GM18868 (cell line): ENCODE results near the gene MAGI3.
"Not testable (repeated sequence)": the region's sequence is repeated elsewhere in the genome, so short reads cannot be mapped to it uniquely, and the experiment has no call there.

ENCODE experiments used
- ATAC-seq: cut with Tn5 transposase; IDR thresholded peaks from one replicate; pipeline ENCODE4 v1.9.1; 2021; ENCODE audit warnings: mild to moderate bottlenecking, moderate library complexity; ENCODE audit not compliant: unreplicated experiment

Gene MAGI3

DNA sequence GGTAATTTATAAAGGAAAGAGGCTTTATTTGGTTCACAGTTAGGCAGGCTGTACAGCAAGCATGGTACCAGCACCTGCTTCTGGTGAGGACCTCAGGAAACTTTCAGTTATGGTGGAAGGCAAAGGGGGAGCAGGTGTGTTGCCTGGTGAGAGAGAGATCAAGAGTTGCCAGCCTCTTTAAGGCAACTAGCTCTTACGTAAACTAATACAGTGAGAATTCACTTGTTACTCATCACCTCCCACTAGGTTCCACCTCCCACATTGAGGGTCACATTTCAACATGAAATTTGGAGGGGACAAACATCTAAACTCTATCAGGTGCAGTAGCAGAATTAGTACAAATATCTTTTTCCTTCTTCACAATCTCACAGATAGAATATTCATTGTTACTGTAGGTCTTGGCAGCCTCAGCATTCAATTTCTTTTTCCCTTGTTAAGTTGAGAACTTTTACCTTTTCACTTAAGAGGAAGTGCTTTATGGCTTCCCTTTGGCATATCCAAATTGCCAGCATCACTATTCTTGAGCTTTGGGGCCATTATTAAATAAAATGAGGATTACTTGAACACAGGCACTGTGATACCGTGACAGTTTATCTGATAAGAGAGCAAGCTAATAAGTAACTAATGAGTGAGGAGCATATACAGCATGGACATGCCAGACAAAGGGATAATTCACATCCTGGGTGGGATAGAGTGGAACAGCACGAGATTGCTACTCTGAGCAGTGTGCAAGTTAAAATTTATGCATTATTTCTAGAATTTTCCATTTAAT lies 48.4 kb downstream of the MAGI3 start:
- no peak for ATAC-seq

DNA sequence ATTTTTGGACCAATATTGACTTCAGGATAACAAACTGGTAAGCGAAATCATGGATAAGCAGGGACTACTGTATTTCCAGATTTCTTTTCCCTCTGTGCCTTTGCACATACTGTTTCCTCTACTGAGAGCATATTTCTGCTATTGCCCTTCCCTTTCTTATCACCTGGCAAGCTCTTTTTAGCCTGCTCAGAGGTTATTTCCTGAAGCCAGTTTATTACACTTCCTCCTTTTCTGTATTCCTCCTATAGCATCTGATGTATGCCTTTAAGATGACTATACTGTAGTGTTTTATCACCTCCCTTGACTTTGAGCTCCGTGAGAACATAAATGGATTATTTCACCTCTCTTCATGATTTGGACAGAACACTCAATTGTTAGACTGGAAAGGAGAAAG lies 49.0 kb downstream of the MAGI3 start:
- ATAC-seq: no peak

DNA sequence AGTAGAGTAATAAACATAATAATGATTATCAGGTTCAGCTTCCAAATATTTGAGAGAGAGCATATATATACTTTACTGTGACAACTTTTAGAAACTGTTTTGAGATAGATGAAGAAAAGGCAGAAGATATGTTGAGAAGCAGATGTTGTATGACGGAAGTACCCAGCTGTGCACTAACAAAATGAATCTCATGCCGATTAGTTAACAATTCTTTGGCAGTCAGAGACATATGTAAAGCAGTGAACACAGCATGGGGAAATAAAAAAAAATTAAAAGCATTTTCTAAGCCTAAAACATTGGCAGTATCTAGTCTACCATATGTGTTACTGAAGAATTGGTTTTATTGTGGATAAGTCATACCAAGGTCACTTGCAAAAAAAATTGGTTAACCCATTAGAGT lies 51.8 kb downstream of the MAGI3 start:
- ATAC-seq: no peak

DNA sequence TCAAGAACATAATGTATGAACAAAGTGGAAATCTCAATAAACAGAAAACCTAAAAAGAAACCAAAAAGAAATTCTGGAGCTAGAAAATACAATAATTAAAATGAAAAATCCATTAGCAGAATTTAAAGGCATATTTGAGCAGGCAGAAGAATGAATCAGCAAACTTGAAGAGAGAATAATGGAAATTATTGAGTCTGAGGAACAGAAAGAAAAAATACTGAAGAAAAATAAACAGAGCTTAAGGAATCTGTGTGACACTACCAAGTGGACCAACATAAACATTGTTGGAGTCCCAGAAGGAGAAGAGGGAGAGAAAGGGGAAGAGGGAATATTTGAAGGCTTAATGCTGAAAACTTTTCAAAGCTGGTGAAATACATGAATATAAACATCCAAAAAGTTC lies 54.5 kb downstream of the MAGI3 start:
- no peak for ATAC-seq

GRCh38 chr1:113451710-113452109 lies 61.4 kb downstream of the MAGI3 start:
- ATAC-seq: no peak

- ATAC-seq: no peak
Observed at GRCh38 chr1:113452921-113453770, 62.8 kb downstream of the MAGI3 start.

- no peak for ATAC-seq
Observed at GRCh38 chr1:113453771-113454083, 63.4 kb downstream of the MAGI3 start.

DNA sequence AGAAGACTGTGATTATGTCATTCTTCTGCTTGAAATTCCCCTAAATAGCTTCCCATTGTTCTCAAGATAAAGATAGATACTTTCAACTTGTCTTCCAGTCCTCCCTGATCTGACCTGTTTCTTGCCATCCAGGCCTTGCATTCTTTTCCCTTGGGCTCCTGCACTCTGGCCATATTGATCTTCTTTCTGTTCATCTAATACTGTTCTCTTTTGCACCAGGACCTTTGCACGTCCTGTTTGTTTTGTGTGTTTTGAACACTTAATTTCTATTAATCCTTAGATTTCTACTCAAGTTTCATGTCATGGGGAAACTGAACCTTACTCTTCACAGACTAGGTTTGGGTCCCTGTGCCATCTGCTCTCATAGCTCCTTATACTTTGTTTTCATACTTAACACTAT lies 65.1 kb downstream of the MAGI3 start:
- no peak for ATAC-seq

- no peak for ATAC-seq
Observed at GRCh38 chr1:113456967-113457366, 66.7 kb downstream of the MAGI3 start.

DNA sequence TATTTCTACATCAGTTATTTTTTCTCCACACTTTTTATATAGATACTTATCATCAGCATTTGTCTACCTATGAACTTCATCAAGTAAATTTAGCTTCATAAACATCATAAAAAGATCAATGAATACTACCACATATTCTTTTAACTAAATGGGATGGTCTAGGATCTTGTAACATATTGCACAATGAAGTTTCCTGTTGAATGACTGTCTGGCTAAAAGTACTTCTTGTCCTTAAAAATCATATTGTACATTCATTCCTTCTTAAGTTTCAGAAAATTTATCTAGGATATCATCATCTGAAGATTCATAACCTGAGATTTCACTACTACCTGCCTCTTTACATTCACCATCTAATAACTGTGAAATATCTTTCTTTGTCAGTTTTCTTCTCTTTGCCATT lies 69.0 kb downstream of the MAGI3 start:
- ATAC-seq: no peak

GRCh38 chr1:113467991-113468390 lies 77.7 kb downstream of the MAGI3 start:
- no peak for ATAC-seq

GRCh38 chr1:113478427-113479195 lies 88.3 kb downstream of the MAGI3 start:
- not testable (repeated sequence) for ATAC-seq

- ATAC-seq: no peak
Observed at GRCh38 chr1:113479713-113480676, 89.7 kb downstream of the MAGI3 start.

- not testable (repeated sequence) for ATAC-seq
Observed at GRCh38 chr1:113485131-113485530, 94.8 kb downstream of the MAGI3 start.

DNA sequence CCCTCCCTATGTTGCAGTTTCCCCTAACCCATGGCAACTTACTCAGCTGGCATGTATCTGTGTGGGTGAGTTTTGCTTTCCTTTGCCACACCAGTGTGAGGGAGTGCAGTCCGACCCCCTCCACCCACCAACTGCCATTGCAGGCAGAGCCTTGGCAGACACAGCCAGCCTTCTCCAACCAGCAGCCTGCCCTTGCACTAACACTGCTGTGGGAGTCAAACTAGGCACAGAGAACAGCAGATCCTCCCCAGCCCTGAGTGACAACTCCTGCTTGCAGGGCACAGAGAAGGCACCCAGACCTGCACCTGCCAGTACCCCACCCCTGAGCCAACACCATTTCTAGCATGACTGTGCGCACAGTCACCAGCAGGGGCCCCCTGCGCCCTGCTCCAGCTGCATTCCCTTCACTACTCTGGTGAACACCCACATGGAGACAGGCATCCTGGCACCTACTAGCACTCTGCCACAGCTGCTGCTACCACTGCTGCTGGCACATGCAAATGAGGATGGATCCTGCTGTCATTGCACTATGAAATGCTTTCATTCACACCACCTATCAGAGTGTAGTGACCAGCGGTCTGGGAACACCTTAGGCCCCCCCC lies 98.4 kb downstream of the MAGI3 start:
- ATAC-seq: no peak

DNA sequence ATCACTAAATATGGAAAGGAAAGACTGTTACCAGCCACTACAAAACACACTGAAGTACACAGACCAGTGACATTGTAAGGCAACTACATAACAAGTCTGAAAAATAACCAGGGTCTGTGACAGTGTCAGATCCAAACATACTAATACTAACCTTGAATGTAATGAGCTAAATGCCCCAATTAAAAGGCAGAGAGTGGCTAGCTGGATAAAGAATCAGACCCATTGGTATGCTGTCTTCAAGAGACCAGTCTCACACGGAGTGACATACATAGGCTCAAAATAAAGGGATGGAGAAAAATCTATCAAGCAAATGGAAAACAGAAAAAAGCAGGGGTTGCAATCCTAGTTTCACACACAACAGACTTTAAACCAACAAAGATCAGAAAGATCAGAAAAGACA lies 100.1 kb downstream of the MAGI3 start:
- ATAC-seq: no peak

DNA sequence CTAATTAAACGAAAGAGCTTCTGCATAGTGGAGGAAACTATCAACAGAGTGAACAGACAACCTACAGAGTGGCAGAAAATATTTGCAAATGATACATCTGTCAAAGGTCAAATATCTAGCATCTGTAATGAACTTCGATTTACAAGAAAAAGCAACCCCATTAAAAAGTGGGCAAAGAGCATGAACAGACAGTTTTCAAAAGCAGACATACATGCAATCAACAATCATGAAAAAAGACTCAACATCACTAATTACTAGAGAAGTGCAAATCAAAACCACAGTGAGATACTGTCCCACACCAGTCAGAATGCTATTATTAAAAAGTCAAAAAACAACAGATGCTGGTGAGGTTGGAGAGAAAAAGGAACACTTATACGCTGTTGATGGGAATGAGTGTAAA lies 103.2 kb downstream of the MAGI3 start:
- ATAC-seq: no peak

GRCh38 chr1:113505357-113505756 lies 115.0 kb downstream of the MAGI3 start:
- ATAC-seq: no peak

DNA sequence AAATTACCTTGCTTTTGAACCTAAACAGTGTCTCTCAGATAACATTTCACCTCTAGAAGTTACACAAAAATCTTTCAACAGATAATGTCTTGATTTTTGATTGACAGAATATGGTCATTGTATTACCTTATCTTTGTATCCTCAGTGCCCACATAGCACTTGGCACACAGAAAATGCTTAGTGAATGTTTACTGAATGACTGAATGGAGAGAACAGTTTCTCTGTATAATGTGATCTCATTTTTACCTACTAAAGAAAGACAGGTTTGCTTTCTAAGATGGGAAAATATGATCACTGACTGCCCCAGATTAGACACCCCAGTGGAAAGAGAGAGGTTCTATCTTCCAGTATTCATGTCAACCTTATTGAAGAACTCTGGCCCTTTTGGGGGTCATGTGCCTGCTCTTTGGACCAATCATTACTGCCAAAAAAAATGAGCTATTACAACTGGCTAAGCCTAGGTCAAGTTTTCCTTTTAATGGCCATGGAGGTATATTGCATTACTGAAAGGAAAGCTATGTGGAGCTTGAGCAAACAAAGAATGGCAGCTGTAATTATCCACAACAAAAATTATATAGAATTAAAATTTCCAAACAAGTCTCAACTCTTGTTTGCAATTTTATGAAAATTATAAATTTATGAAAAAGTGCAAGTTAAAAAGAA lies 117.4 kb downstream of the MAGI3 start:
- no peak for ATAC-seq
